HG02870 (cell line): ENCODE results near the gene MYOZ3.

ENCODE experiments used
- ATAC-seq: cut with Tn5 transposase; IDR thresholded peaks from one replicate; pipeline ENCODE4 v1.9.1; 2021; ENCODE audit warnings: mild to moderate bottlenecking, moderate library complexity; ENCODE audit not compliant: unreplicated experiment

The MYOZ3 gene

DNA sequence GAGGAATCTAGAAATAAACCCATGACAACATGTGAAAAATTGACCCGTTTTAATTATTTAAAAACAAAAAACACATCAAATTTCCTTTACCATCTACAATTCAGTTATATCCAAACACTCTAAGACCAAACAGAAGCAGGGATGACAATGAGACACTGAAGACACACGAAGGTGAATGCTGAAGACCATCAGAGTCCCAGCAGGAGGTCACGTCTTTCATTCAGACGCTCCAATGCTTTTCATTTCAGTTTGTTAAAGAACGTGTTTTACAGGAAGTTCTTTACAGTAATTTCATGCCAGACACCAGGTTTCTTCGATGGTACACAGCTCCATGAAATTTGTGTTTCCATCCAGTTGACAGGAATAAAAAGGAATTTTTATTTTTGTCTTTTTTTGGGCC lies 29.7 kb downstream of the MYOZ3 start:
- no peak for ATAC-seq

DNA sequence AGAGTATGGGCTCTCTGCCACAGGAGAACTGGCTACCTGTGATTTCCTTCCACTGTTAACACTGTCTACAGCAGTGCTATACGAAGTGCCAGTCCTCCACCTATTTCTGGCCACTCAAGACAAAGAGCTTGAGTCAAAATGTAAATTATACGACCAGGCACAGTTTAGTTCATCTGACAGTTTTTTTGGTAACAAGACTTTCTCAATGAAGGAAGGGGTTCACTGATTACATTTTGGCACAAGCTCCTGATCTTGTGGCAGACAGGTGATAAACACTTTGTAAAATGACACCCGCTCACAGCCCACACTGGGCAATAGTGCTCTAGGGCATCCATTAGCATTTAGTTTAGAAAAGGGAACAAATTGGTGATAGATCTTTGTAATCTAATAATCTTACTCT lies 31.2 kb downstream of the MYOZ3 start:
- ATAC-seq = no peak

DNA sequence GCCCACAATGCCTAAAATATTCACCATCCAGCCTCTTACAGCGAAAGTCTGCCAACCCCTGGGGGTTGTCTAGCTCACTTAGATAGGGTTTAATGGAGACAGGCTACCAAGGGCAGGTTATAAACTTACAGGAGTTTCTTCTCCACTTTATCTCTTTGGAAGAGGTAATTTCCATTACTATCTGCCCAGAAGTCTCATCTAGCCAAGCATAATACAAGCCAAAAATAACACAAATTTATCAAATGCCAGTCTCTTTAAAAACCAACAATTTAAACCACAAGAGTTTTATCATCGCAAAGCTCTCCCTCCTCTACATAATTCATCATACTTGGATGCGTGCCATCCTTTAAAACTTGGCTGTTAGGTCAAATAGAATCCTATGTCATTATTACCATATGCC lies 33.6 kb downstream of the MYOZ3 start:
- ATAC-seq = no peak

- ATAC-seq = no peak
Measured at GRCh38 chr5:150700246-150700593, 39.2 kb downstream of the MYOZ3 start.

- peak; percentile 95 for ATAC-seq
Measured at GRCh38 chr5:150700594-150701377, 39.7 kb downstream of the MYOZ3 start, which contains the start of gene RBM22. TSS of gene RBM22 (minus strand) at chr5:150701062. CDS start at chr5:150700985, 77 bp downstream.

DNA sequence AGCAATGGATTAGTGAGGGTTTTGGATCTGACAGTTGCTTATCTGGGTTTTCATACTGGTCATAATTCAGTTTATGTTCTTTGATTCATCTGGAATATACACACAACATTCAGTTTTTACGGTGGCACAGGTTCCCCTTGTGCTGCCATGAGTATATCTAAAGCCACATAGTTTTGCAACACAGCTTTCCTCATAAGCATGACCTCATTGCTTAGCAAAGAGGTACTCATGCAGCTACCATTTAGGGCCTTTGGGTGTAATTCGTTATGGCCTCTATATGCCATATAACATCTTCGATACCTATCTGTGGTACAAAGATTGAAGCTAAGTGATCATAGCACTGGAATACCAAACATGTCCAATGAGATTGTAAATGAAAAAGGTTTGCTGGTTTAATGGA lies 42.7 kb downstream of the MYOZ3 start:
- no peak for ATAC-seq

DNA sequence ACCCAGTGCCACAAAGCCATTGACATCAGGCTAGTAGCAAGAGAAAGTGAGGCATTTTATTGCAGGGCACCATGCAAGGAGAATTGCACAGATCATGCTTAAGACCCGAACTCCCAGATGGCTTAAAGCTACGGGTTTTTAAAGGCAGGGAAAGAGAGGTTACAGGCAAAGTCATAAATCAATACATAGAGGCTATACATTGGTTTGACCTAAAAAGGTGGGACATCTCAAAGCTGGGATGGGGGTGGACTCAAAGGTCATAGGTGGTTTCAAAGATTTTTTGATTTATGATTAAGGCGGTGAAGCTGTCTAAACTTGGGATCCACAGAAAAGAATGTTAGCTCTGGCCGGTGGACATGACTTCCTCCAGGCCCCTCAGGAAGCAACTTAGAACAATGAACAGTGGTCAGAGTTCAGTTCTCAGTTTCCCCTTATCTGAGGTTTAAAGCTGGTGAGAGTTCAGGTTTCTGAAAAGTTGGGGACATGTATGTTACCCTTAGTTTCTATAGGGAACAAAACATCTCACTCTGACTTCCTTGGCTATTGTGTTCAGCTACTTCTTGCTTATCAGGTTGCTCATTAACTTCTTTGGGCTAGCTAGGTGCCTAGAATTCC lies 45.8 kb downstream of the MYOZ3 start:
- no peak for ATAC-seq

GRCh38 chr5:150710165-150710564 lies 49.1 kb downstream of the MYOZ3 start:
- ATAC-seq = no peak

DNA sequence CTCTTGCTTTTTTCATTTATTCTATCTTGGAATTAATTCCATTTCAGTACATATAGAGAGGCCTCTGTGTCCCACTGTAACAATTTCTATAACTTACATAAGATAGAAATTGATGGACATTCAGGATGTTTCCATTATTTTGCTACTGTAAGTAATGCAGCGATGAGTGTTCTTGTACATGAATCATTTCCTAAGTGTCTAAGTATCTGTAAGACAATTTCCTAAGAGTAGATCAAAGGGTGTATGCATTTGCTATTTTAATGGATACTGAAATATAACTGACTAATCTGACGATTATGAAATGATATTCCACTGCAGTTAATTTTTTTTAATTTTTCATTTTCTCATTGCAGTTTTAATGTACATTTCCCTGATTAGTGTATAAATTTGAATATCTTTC lies 62.8 kb downstream of the MYOZ3 start:
- no peak for ATAC-seq
